D721Med (cell line): Measurements from ENCODE around the gene KIF26A.

Experiments
- DNase-seq: peaks from one replicate; pipeline ENCODE4 v3.0.0; 2011; ENCODE audit warnings: low spot score; ENCODE audit not compliant: insufficient read length
- FAIRE-seq: peaks from 2 replicates; lab custom pipeline; 2011; peaks lifted over from hg19 to GRCh38; lab: Jason Lieb, UNC
- CTCF ChIP-seq: IDR thresholded peaks from 2 replicates; pipeline ENCODE4 v1.5.1; 2012; ENCODE audit warnings: mild to moderate bottlenecking, control low read depth; ENCODE audit not compliant: insufficient read depth; ENCODE audit errors: missing control alignments

The KIF26A gene

GRCh38 chr14:104139460-104140212 lies 1.2 kb downstream of the KIF26A start:
- no peak for DNase-seq
- TF ChIP-seq CTCF: no peak
- FAIRE-seq: no peak

- FAIRE-seq (no peak), DNase-seq (no peak)
- TF ChIP-seq CTCF: no peak
Observed at GRCh38 chr14:104140213-104140462, 1.8 kb downstream of the KIF26A start.

- no peak for DNase-seq
- TF ChIP-seq CTCF: no peak
- no peak for FAIRE-seq
Observed at GRCh38 chr14:104140463-104141331, 2.3 kb downstream of the KIF26A start.

GRCh38 chr14:104141621-104142091 lies 3.3 kb downstream of the KIF26A start:
- FAIRE-seq: no peak
- no peak for DNase-seq
- TF ChIP-seq CTCF: no peak

GRCh38 chr14:104142136-104142945 lies 4.0 kb downstream of the KIF26A start:
- TF ChIP-seq CTCF: no peak
- DNase-seq: no peak
- FAIRE-seq: no peak

- FAIRE-seq (no peak), DNase-seq (no peak)
- TF ChIP-seq CTCF: no peak
Observed at GRCh38 chr14:104142946-104143470, 4.6 kb downstream of the KIF26A start.
